MM.1S (cell line): ENCODE results near the gene CNGA3.

ENCODE experiments used
- EZH2 ChIP-seq: fragments of 300-600 bp; sonication (generic); optimal IDR thresholded peaks from 2 replicates; pipeline ENCODE3; 2017; ENCODE audit warnings: low read depth, mild to moderate bottlenecking, antibody characterized with exemption, low read length, mixed read lengths
- EZH2phosphoT487 ChIP-seq: fragments of 300-600 bp; sonication (generic); IDR thresholded peaks from 2 replicates; pipeline ENCODE4 v1.6.1; 2018; ENCODE audit warnings: antibody characterized with exemption, low read length
- TF ChIP-seq, protein P1 (sequence below): fragments of 300-600 bp; sonication (generic); IDR thresholded peaks from 2 replicates; pipeline ENCODE4 v1.5.1; 2016; ENCODE audit warnings: antibody characterized with exemption, low read length, mixed read lengths

DNA sequence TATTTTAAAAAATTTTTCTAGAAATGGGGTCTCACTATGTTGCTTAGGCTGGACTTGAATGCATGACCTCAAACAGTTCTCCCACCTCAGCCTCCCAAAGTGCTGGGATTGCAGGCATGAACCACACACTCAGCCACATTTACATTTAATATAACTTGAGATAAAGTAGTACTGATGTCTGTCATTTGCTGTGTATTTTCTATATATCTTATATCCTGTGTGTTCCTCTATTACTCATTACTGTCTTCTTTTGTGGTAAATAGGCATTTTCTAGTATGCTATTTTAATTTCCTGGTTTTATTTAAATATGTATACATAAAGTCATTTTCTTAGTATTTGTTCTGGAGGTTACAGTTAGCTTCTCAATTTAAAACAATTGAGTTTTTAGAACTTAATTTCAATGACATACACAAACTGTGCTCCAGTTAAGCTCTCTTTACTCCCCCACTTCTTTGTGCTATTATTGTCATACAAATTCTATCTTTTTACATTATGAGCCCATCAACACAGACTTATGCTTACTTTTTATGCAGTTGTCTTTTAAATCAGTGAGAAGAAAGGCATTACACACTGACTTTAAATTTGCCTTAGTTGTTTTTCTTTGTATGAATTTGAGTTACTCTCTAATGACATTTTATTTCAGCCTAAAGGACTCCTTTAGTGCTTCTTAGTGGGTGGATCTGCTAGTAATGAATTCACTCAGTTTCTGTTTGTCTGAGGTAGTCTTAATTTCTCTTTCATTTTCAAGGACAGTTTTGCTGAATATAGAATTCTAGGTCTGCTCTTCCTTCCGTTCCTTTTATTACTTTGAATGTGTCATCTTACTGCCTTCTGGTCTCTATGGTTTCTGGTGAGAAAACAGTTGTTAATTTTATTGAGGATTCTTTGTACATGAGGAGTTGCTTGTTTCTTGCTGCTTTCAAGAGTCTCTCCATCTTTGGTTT, 92.2 kb downstream of the CNGA3 start:
- TF ChIP-seq EZH2phosphoT487: no peak
- TF ChIP-seq, protein P1, sequence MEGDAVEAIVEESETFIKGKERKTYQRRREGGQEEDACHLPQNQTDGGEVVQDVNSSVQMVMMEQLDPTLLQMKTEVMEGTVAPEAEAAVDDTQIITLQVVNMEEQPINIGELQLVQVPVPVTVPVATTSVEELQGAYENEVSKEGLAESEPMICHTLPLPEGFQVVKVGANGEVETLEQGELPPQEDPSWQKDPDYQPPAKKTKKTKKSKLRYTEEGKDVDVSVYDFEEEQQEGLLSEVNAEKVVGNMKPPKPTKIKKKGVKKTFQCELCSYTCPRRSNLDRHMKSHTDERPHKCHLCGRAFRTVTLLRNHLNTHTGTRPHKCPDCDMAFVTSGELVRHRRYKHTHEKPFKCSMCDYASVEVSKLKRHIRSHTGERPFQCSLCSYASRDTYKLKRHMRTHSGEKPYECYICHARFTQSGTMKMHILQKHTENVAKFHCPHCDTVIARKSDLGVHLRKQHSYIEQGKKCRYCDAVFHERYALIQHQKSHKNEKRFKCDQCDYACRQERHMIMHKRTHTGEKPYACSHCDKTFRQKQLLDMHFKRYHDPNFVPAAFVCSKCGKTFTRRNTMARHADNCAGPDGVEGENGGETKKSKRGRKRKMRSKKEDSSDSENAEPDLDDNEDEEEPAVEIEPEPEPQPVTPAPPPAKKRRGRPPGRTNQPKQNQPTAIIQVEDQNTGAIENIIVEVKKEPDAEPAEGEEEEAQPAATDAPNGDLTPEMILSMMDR: no peak
- TF ChIP-seq EZH2: no peak
